T-helper 1 cell (primary cell): ENCODE data around the gene SEPTIN10.
"Not testable (repeated sequence)": the region's sequence is repeated elsewhere in the genome, so short reads cannot be mapped to it uniquely, and the experiment has no call there.

ENCODE experiments used
- DNase-seq, 5 donors: peaks; one replicate each; pipeline ENCODE4 v3.0.0-alpha.2; 2012 to 2020

SEPTIN10 gene

DNA sequence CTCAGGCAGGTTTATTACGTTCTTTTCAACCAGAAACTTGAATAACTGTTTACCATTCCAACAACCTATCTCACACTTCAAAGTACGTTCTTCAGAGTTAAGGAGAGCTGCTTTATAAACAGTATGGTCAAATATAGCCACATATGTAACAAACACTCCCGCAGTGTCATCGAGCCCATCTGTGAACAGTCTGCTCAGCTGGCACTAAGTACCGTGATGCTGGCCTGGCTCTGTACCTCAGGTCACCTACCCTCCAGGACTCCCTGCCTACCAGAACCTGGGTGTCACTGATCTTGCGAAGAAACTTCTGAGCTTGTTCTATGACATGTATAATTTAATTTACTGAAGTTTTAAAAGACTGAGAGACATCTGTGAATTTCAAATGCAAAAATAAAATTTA, 71.4 kb downstream of the SEPTIN10 start:
- no peak for DNase-seq

- DNase-seq = no peak
Measured at GRCh38 chr2:109538546-109538945, 75.2 kb downstream of the SEPTIN10 start.

DNA sequence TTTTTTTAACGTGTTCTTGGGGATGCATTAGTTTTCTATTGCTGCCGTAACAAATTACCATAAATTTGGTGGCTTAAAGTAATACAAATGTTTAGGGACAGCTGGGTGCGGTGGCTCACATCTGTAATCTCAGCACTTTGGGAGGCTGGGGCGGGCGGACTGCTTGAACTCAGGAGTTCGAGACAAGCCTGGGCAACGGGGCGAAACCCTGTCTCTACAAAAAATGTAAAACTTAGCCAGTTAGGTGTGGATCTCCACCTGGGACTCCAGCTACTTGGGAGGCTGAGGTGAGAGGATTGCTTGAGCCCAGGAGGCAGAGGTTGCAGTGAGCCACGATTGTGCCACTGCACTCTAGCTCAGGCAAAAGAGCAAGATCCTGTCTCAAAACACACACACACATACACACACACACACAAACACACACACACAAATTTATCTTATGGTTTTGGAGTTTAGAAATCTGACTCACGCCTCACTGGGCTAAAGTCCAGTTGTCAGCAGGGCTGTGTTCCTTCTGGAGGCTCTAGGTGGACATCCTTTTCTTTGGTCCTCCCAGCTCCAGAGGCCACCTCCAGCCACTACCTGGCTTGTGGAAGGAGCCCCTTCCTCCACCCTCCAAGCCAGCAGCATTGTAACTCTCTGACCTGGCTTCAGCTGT, 76.1 kb downstream of the SEPTIN10 start:
- DNase-seq = no peak

DNA sequence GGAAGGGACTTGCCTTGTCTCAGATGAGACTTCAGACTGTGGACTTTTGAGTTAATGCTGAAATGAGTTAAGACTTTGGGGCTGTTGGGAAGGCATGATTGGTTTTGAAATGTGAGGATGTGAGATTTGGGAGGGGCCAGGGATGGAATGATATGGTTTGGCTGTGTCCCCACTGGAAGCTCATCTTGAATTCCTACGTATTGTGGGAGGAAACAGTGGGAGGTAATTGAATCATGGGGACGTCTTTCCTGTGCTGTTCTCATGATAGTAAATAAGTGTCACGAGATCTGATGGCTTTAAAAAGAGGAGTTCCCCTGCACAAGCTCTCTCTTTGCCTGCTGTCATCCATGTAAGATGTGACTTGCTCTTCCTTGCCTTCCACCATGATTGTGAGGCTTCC, 77.2 kb downstream of the SEPTIN10 start:
- not testable (repeated sequence) for DNase-seq

- no peak for DNase-seq
Measured at GRCh38 chr2:109535217-109535946, 78.4 kb downstream of the SEPTIN10 start.

GRCh38 chr2:109533823-109534222, 79.9 kb downstream of the SEPTIN10 start:
- DNase-seq = no peak

- DNase-seq = no peak
Measured at GRCh38 chr2:109532728-109533076, 81.1 kb downstream of the SEPTIN10 start.

DNA sequence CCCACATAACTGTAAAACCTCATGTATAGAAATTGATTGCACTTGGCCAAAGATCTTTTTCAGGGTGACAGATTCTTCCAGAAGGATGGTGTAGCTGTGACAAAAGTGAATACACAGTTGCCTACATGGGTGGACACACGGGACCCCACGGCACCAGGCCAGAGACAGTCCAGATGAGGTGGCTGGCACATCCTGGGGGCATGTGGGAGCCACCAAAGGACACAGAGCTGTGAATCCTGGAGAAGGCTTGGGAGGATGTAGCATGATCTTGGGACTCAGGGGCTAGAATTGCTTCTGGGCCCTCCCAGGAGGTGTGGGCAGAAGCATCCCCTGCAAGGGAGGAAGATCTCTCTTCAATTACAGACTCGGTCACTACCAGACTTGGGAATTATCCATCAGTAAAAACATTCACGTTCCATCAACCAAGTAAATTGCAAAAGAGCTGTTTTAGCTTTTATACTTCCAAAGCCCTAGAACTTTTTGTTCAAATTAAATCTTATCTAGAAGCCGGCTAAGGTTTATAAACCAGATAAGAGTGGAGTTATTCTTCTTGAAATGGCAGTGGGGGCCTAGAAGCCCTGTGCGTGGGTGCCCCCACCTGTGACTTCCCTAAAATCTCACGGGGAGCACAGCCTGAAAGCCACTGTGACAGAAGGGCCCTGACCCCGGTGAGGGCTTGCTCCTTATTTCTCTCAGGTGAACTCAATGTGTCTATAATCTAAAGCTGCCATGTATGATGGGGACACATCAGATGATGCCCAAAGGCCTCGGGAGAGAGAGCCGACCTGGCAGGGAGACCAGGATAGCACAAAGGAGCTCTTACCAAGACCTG, 81.7 kb downstream of the SEPTIN10 start:
- DNase-seq = no peak

DNA sequence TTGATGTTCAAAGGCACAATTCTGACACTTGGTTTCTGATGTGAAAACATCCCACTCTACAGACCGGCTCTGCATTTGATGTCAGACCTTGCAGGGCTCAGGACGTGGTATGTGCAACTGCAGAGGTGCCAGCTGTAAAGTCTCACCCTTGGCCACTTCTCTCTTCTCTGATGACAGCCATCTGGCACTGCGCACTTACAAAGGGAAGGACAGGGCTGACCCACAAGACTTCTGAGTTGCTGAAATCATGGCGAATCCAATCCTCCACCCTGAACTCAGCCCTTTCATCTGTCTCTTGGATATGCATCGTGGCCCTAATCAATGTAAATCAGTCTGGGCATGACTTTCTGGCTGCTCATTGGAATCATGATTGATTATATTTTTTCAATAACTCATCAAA, 82.5 kb downstream of the SEPTIN10 start:
- no peak for DNase-seq

DNA sequence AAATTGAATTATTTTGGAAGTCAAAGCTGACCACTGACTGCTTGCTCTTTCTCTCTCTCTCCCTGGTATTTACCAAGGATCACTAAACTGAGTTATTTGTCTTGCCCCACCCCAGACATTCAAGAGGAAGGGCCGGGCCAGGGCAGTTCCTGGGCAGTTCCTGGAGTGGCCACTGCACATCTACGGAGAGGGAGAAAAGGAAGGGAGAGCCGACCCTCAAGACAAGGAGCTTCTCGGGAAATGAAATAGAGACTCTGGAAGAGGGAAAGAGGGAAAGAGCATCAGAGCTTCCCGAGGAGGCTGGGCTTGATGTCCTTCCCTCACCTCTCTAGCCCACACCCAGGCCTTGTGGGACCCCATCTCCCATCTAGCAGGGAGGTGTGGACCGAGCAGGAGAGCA, 83.1 kb downstream of the SEPTIN10 start:
- no peak for DNase-seq

GRCh38 chr2:109529532-109530449, 84.0 kb downstream of the SEPTIN10 start:
- DNase-seq = no peak

DNA sequence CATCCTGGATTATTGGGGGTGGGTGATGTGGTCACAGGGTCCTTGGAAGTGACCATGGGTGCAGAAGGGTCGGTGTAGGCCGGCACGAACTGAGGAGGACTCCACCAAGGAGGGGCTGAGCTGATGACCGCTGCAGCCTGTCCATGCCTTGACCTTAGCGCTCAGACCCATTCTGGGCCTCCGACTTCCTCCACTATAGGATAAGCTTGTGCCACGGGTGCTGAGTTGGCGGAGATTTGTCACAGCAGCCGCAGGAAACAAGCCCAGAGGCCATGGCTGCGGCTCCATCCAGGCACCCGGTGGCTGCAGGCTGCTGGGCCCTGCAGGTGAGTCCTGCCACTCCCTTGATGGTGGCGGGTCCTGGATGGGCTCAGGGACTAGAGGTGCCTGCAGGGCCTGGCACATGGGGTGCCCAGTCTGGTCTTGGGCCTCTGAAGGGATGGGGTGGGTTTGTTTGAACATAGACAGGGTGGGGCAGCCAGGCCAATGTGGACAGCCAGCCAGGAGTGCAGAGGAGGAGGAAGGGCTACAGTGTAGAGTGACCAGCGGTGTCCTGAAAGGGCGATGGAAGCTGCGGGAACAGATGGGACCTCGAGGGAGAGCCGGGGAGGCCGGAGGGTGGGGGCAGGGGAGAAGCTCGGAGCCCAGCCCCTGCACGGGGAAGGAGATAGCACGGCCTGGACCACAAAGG, 84.8 kb downstream of the SEPTIN10 start:
- DNase-seq = no peak

- DNase-seq = no peak
Measured at GRCh38 chr2:109527846-109528705, 85.7 kb downstream of the SEPTIN10 start.

DNA sequence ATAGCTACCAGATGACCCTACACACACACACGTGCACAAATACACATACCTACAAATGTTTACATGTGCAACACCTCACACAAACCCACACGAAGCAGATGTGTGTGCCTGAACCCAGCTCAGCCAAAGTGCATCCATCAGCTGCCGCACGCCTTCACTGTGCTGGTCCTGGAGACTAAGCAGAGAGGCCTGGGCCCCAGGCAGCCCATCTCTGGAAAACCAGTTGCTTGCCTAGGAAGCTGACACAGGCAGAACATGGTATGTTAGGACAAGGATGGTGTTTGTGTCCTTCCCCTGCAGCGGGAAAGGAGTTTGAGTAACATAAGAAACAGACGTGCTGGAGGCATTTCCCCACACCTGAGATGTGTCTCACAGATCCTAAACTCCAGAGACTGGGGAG, 86.7 kb downstream of the SEPTIN10 start:
- DNase-seq = no peak

DNA sequence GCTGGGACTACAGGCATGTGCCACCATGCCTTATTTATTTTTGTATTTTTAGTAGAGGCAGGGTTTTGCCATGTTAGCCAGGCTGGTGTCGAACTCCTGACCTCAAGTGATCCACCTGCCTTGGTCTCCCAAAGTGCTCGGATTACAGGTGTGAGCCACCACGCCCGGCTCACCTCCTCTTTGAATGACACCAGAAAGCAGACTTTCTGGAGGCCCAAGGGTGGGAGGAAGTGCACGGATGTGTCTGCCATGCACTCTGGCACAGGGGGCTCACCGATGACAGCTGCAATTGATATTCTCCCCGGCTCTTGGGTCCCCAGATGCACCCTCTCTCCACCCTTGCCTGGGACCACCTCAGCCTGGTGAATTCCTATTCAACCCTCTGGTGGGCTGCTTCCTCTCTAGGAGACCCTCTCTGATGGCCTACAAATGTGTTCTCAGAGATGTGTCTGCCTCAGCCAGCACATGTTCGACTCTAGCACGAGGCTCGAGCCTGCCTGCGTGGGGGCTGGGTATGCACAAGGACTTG, 87.3 kb downstream of the SEPTIN10 start:
- DNase-seq = no peak

GRCh38 chr2:109525836-109526235, 87.9 kb downstream of the SEPTIN10 start:
- DNase-seq = no peak

DNA sequence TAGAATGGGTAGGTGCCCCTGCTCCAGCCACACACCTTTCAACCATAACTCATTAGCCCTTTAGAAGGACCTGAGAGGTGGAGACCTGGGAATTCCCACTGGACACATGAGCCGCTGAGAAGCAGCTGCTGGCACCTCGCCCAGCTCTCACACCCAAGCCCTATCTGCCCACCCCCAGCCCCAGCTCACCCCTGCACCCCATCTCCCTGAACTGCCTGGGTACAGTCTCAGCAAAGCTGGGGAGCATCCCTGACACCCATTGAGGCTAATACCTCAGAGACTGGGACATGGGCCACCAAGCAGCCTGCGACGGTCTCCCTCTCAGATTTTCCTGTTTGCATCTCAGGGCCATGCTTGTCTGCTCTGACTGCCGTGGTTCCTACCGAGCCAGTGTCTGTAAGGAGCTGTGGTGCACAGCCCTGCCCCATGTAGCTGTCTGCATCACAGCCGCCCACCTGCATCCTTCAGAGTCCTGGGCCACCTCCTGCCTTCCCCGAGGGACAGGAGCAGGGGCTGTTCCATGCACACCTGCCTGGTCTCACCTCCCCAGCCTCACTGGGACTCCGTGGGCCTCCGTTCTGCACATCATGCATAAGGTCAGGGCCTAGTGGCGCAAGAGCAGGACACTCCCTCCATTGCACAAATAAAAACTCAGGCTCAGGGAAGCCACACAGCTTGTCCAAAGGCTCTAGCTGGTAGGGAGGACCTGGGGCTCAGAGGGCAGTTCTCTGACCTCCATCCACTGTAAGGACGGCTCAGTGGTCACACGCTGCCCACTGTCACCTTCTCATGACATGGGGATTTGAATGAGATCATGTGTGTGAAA, 90.0 kb downstream of the SEPTIN10 start:
- no peak for DNase-seq

DNA sequence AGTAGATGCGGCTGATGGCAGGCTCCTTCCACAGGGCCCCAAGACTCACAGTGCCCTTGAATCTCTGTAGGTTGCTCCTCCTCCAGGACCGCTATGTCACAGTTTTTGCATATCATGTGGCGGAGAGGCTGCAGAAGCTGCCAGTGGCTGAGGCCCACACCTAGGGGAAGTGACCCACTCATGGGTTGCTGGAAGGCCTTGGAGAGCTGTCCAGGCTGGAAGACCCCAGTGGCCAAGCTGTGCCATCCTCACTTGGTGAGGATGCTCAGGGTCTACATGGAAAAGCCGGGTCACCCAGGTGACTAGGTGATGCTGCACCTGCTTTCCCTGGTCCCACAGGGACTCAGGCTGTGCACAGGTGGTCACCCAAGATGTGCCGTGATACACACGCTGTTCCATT, 90.6 kb downstream of the SEPTIN10 start:
- no peak for DNase-seq

DNA sequence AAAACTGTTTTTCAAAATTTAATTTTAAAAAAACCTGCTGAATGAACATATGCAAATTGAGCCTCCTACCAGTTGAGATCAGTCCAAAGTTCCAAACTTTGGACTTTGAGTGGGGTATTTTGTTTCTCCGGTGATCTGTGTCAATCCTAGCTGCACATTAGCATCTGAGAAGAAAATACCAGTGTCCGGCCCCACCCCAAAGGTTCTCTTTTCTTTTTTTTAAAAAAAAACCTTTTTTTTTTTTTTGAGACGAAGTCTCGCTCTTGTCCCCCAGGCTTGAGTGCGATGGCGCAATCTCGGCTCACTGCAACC, 91.7 kb downstream of the SEPTIN10 start:
- DNase-seq = no peak
